Neural cell (in vitro differentiated cells): ENCODE data around the gene IGLON5. TPM values are rescaled to one million over a fixed set of nuclear protein-coding genes. Genes with fewer than 3 reads are reported as not detected.

Source experiments
- H2AFZ ChIP-seq: fragments of 200-600, 300-800 bp; sonication (generic), shearing (Covaris generic); 2 replicates; pipeline ENCODE4 v1.6.0; 2014; ENCODE audit warnings: low read depth, mild to moderate bottlenecking, antibody characterized with exemption, low read length, moderate library complexity
- H3F3A ChIP-seq: fragments of 200-600 bp; shearing (Covaris generic); 2 replicates; pipeline ENCODE4 v1.6.1; 2016; ENCODE audit warnings: mild to moderate bottlenecking, moderate library complexity, mixed read lengths, antibody characterized with exemption, low read length; ENCODE audit not compliant: insufficient read depth, poor library complexity, severe bottlenecking
- H3K27ac ChIP-seq: fragments of 200-600, 300-800 bp; sonication (generic), shearing (Covaris generic); 2 replicates; pipeline ENCODE4 v1.5.1; 2014; ENCODE audit warnings: mild to moderate bottlenecking, low read length, moderate library complexity
- H3K27me3 ChIP-seq: fragments of 300-800, 200-600 bp; sonication (generic), shearing (Covaris generic); 2 replicates; pipeline ENCODE4 v1.6.0; 2014; ENCODE audit warnings: mild to moderate bottlenecking, low read depth, low read length, moderate library complexity; ENCODE audit not compliant: insufficient read depth
- H3K36me3 ChIP-seq: fragments of 300-800, 200-600 bp; sonication (generic), shearing (Covaris generic); 2 replicates; pipeline ENCODE4 v1.5.1; 2014; ENCODE audit warnings: mild to moderate bottlenecking, antibody characterized with exemption, low read length, moderate library complexity; ENCODE audit not compliant: insufficient read depth
- H3K4me2 ChIP-seq: fragments of 300-800, 200-600 bp; sonication (generic), shearing (Covaris generic); 2 replicates; pipeline ENCODE4 v1.6.0; 2014; ENCODE audit warnings: mild to moderate bottlenecking, low read length
- H3K4me3 ChIP-seq: fragments of 300-800, 200-600 bp; sonication (generic), shearing (Covaris generic); 2 replicates; pipeline ENCODE4 v1.5.1; 2014; ENCODE audit warnings: mild to moderate bottlenecking, low read length, moderate library complexity
- H3K79me2 ChIP-seq: fragments of 200-600 bp; shearing (Covaris generic); replicated peaks from 2 replicates; pipeline ENCODE4 v1.6.0; 2014; ENCODE audit warnings: mild to moderate bottlenecking, low read length, moderate library complexity; ENCODE audit not compliant: insufficient read depth
- H3K9ac ChIP-seq: fragments of 300-800, 200-600 bp; sonication (generic), shearing (Covaris generic); 2 replicates; pipeline ENCODE4 v1.6.1; 2016; ENCODE audit warnings: mild to moderate bottlenecking, low read length, mixed read lengths
- H3K9me2 ChIP-seq: fragments of 200-600 bp; shearing (Covaris generic); 2 replicates; pipeline ENCODE4 v1.6.1; 2016; ENCODE audit warnings: mild to moderate bottlenecking, low read length, mixed read lengths; ENCODE audit not compliant: insufficient read depth
- H3K9me3 ChIP-seq: fragments of 200-600, 300-800 bp; sonication (generic), shearing (Covaris generic); 2 replicates; pipeline ENCODE4 v1.6.1; 2016; ENCODE audit warnings: mild to moderate bottlenecking, mixed run types, low read length, moderate library complexity, mixed read lengths
- H4K20me1 ChIP-seq: fragments of 200-600 bp; shearing (Covaris generic); 2 replicates; pipeline ENCODE4 v1.6.1; 2016; ENCODE audit warnings: mild to moderate bottlenecking, mixed run types; ENCODE audit not compliant: insufficient read depth
- CTCF ChIP-seq: fragments of 450-650 bp; IDR thresholded peaks from 2 replicates; pipeline ENCODE4 v1.5.1; 2014; ENCODE audit warnings: antibody characterized with exemption, mild to moderate bottlenecking, moderate library complexity; ENCODE audit not compliant: poor library complexity, severe bottlenecking
- EP300 ChIP-seq: fragments of 450-650 bp; conservative IDR thresholded peaks from 2 replicates; pipeline ENCODE4 v1.6.1; 2014; ENCODE audit warnings: antibody characterized with exemption, mild to moderate bottlenecking, moderate library complexity; ENCODE audit not compliant: poor library complexity, severe bottlenecking
- EZH2 ChIP-seq: fragments of 200-600, 300-800 bp; shearing (Covaris generic), sonication (generic); IDR thresholded peaks from 2 replicates; pipeline ENCODE4 v1.6.1; 2014; ENCODE audit warnings: antibody characterized with exemption, low read length, borderline replicate concordance, mild to moderate bottlenecking; ENCODE audit not compliant: insufficient read depth, poor library complexity, severe bottlenecking
- MXI1 ChIP-seq: fragments of 450-650 bp; conservative IDR thresholded peaks from 2 replicates; pipeline ENCODE4 v1.6.1; 2014; ENCODE audit warnings: antibody characterized with exemption, mild to moderate bottlenecking; ENCODE audit not compliant: poor library complexity, severe bottlenecking
- POLR2AphosphoS5 ChIP-seq: IDR thresholded peaks from 2 replicates; pipeline ENCODE4 v1.6.1; 2012
- RAD21 ChIP-seq: fragments of 450-650 bp; conservative IDR thresholded peaks from 2 replicates; pipeline ENCODE4 v1.6.1; 2014; ENCODE audit warnings: antibody characterized with exemption, mild to moderate bottlenecking, moderate library complexity
- REST ChIP-seq: IDR thresholded peaks from 2 replicates; pipeline ENCODE4 v1.6.1; 2012; ENCODE audit warnings: borderline replicate concordance
- SMC3 ChIP-seq: fragments of 450-650 bp; conservative IDR thresholded peaks from 2 replicates; pipeline ENCODE4 v1.6.1; 2014; ENCODE audit warnings: antibody characterized with exemption, mild to moderate bottlenecking, moderate library complexity; ENCODE audit not compliant: poor library complexity
- TAF1 ChIP-seq: IDR thresholded peaks from 2 replicates; pipeline ENCODE4 v1.6.1; 2012; ENCODE audit warnings: low read depth
- polyA plus RNA-seq: library from polyadenylated mRNA; depleted of rRNA; stranded (reverse); fragments of >200 nt; gene quantifications from 2 replicates; pipeline ENCODE4 v1.2.3, GENCODE V29; 2014

IGLON5 gene
- polyA plus RNA-seq, 1 donor from 2014 or later: 13.5 TPM

- no peaks in the 10 kb centered on the region for H3K79me2 ChIP-seq
- H3K9ac ChIP-seq: peak overlapping the region; percentile 9
- no peak for TF ChIP-seq SMC3
- no peak for TF ChIP-seq EZH2
- TF ChIP-seq REST: no peak
- TF ChIP-seq TAF1: no peak
- no peak for TF ChIP-seq MXI1
- TF ChIP-seq POLR2AphosphoS5: no peak
- TF ChIP-seq RAD21: no peak
- TF ChIP-seq CTCF: no peak
- TF ChIP-seq EP300: no peak
- H2AFZ ChIP-seq: no peak overlapping the region
- H3K9me3 ChIP-seq: no peaks in the 10 kb centered on the region
- H3K27ac ChIP-seq: no peak overlapping the region
- no peak overlapping the region for H3K4me3 ChIP-seq
- no peaks in the 10 kb centered on the region for H3F3A ChIP-seq
- no peaks in the 10 kb centered on the region for H3K36me3 ChIP-seq
- no peaks in the 10 kb centered on the region for H3K27me3 ChIP-seq
- H3K9me2 ChIP-seq: no peaks in the 10 kb centered on the region
- H3K4me2 ChIP-seq: no peak overlapping the region
- no peaks in the 10 kb centered on the region for H4K20me1 ChIP-seq
Measured at GRCh38 chr19:51295382-51296126, 15.9 kb upstream of the IGLON5 start.

DNA sequence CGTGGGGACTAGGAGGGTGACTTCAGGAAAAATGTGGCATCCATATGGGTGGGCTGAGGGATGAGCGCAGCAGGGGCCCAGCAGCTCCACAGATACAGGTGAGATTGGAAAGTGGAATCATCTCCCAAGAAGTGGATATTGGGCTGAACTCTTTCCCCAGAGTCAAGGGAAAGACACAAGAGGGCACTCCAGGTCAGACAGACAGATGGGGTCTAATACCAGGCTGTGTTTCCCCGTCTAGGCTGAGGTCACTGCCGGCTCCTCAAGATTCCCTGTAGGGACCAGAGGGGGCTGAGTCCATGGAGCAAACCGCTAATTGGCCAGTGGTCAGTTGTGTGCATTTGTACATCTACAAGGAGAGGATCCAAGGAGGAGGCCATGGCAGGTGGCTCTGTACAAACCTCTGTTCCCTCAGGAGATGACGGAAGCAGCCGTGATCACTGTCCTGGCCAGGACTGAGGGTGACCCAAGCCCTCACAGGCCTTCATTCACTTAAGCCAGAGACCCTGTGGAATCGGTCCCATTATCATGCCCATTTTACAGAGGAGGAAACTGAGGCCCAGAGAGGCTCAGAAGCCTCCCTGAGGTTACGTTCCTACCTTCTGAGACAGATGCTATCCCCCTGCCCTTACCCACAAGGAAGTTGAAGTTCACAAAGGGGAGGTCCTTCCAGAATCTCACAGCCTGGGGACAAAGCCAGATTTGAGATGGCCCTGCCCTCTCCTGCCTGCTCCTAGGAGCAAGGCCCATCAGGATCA, 14.9 kb upstream of the IGLON5 start:
- Histone ChIP-seq H3K79me2 (no peaks in the 10 kb centered on the region), H4K20me1 (no peaks in the 10 kb centered on the region), H3F3A (no peaks in the 10 kb centered on the region), H3K27ac (no peak overlapping the region), H3K9me2 (no peaks in the 10 kb centered on the region), H3K4me2 (no peak overlapping the region), H3K9me3 (no peaks in the 10 kb centered on the region), H3K27me3 (no peaks in the 10 kb centered on the region), H2AFZ (no peak overlapping the region), H3K36me3 (no peaks in the 10 kb centered on the region), H3K9ac (no peak overlapping the region), H3K4me3 (no peak overlapping the region)
- TF ChIP-seq RAD21 (peak; percentile 28), EP300 (no peak), MXI1 (no peak), TAF1 (no peak), SMC3 (peak; percentile 15)
